HEK293 (cell line): ENCODE data around the gene DIO1.

Experiments
- CTCF ChIA-PET: fragments of 350-600 bp; formaldehyde crosslinking; extraction: SDS; loops from one replicate; lab custom pipeline; 2021; ENCODE audit warnings: antibody characterized with exemption; lab: Yijun Ruan, JAX
- POLR2A ChIA-PET: fragments of 300-600 bp; formaldehyde crosslinking; extraction: SDS; loops from one replicate; lab custom pipeline; 2020; ENCODE audit warnings: antibody characterized with exemption, inconsistent platforms; lab: Yijun Ruan, JAX
- H3K27ac ChIP-seq: fragments of 200-500 bp; sonication (Bioruptor generic); 2 replicates; pipeline ENCODE4 v1.5.1; 2014; ENCODE audit warnings: low read depth, low read length, control low read depth, inconsistent platforms; ENCODE audit errors: extremely low read depth
- H3K36me3 ChIP-seq, 2 experiments: fragments of 200-500 bp in 1 of 2; sonication (Bioruptor generic) in 1 of 2; 1 replicate in 1 of 2; 2 replicates in 1 of 2; pipeline ENCODE4 v1.5.1; 2014 to 2017; ENCODE audit warnings: inconsistent platforms in 2 of 2, low read length in 2 of 2; ENCODE audit not compliant: control insufficient read depth in 2 of 2, insufficient read depth in 1 of 2
- H3K4me1 ChIP-seq: fragments of 200-500 bp; sonication (Bioruptor generic); 2 replicates; pipeline ENCODE4 v1.5.1; 2014; ENCODE audit warnings: mild to moderate bottlenecking, low read length, inconsistent platforms; ENCODE audit not compliant: control insufficient read depth, insufficient read depth
- H3K4me3 ChIP-seq: 2 replicates; pipeline ENCODE4 v1.5.1; 2011; ENCODE audit warnings: low read depth, mild to moderate bottlenecking, control low read depth, low read length, moderate library complexity
- H3K9me3 ChIP-seq: fragments of 200-500 bp; sonication (Bioruptor generic); 2 replicates; pipeline ENCODE4 v1.5.1; 2014; ENCODE audit warnings: low read depth, low read length, inconsistent platforms; ENCODE audit not compliant: control insufficient read depth, insufficient read depth
- INSM2 ChIP-seq: fragments of 450-650 bp; formaldehyde crosslinking; IDR thresholded peaks from 2 replicates; pipeline ENCODE4 v1.5.1; 2016; ENCODE audit warnings: missing biosample characterization, missing genetic modification characterization
- SCRT1 ChIP-seq: fragments of 450-650 bp; formaldehyde crosslinking; IDR thresholded peaks from 2 replicates; pipeline ENCODE4 v1.5.1; 2016; ENCODE audit warnings: missing biosample characterization, missing genetic modification characterization, borderline replicate concordance
- ZFP69B ChIP-seq: fragments of 450-650 bp; formaldehyde crosslinking; IDR thresholded peaks from 2 replicates; pipeline ENCODE4 v1.5.1; 2016; ENCODE audit warnings: missing biosample characterization, missing genetic modification characterization
- ZNF132 ChIP-seq: fragments of 450-650 bp; formaldehyde crosslinking; IDR thresholded peaks from 2 replicates; pipeline ENCODE4 v1.5.1; 2017; ENCODE audit warnings: missing biosample characterization, missing genetic modification characterization, borderline replicate concordance
- ZNF140 ChIP-seq: fragments of 450-650 bp; formaldehyde crosslinking; IDR thresholded peaks from 2 replicates; pipeline ENCODE4 v1.5.1; 2016; ENCODE audit warnings: missing biosample characterization, missing genetic modification characterization
- ZNF174 ChIP-seq: fragments of 450-650 bp; formaldehyde crosslinking; IDR thresholded peaks from 2 replicates; pipeline ENCODE4 v1.5.0; 2017; ENCODE audit warnings: missing biosample characterization, mild to moderate bottlenecking, missing genetic modification characterization
- ZNF274 ChIP-seq, 2 experiments: fragments of 200-500 bp in 1 of 2; fragments of 450-650 bp in 1 of 2; sonication (Bioruptor generic) in 1 of 2; formaldehyde crosslinking in 1 of 2; IDR thresholded peaks; 2 replicates each; pipeline versions ENCODE4 v1.5.1 to v1.6.1; 2014 to 2016; ENCODE audit warnings: borderline replicate concordance in 1 of 2, inconsistent platforms in 1 of 2, low read length in 1 of 2, missing biosample characterization in 1 of 2, missing genetic modification characterization in 1 of 2
- ZNF398 ChIP-seq: fragments of 450-650 bp; formaldehyde crosslinking; IDR thresholded peaks from 2 replicates; pipeline ENCODE4 v1.5.1; 2017; ENCODE audit warnings: missing biosample characterization, missing genetic modification characterization
- ZNF473 ChIP-seq: fragments of 450-650 bp; formaldehyde crosslinking; IDR thresholded peaks from 2 replicates; pipeline ENCODE4 v1.5.1; 2017; ENCODE audit warnings: missing biosample characterization, missing genetic modification characterization
- ZNF558 ChIP-seq: fragments of 450-650 bp; formaldehyde crosslinking; IDR thresholded peaks from 2 replicates; pipeline ENCODE4 v1.5.1; 2016; ENCODE audit warnings: missing biosample characterization, missing genetic modification characterization
- ZNF571 ChIP-seq: fragments of 450-650 bp; formaldehyde crosslinking; IDR thresholded peaks from 2 replicates; pipeline ENCODE4 v1.5.0; 2017; ENCODE audit warnings: missing biosample characterization, missing genetic modification characterization
- ZSCAN16 ChIP-seq: fragments of 450-650 bp; formaldehyde crosslinking; IDR thresholded peaks from 2 replicates; pipeline ENCODE4 v1.5.1; 2016; ENCODE audit warnings: missing biosample characterization, missing genetic modification characterization
- ZXDB ChIP-seq: fragments of 450-650 bp; formaldehyde crosslinking; IDR thresholded peaks from 2 replicates; pipeline ENCODE4 v1.5.1; 2016; ENCODE audit warnings: missing biosample characterization, missing genetic modification characterization
- TF ChIP-seq, protein P1 (sequence below): fragments of 450-650 bp; formaldehyde crosslinking; IDR thresholded peaks from 2 replicates; pipeline ENCODE4 v1.5.1; 2016; ENCODE audit warnings: missing biosample characterization, missing genetic modification characterization

DIO1 gene

DNA sequence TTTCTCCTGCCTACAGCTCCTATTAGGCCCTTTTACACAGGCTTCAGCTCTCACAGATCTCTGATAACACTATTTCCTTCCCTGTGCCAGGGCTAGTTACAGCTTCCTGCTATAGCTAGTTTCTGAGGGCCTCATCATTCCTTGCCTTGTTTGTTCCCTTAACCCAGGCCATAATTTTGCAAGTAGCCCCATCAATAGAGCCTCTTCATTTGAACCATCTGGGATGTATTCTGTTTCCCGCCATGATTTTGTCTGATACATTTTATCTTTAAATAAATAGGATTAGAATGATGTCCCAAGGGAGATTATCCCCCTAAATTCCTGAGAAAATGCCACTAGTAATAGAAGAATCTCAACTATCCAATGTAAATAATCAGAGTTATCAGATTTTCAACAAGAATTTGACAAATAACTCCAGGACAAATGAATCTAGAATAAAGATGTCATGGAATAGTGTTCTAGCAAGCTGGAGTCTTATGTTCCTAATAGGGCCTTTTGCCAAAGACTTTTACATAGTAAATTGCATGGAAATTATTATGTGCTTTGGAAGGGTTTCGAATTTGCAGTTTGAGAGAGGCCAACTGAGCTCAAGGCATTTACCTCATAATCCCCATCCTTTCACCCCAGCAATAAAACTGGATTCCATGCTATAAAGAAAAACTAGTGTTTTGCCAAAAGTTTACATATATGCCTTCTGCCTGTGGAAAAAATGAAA, 35.4 kb downstream of the DIO1 start (continued):
- TF ChIP-seq, protein P1, sequence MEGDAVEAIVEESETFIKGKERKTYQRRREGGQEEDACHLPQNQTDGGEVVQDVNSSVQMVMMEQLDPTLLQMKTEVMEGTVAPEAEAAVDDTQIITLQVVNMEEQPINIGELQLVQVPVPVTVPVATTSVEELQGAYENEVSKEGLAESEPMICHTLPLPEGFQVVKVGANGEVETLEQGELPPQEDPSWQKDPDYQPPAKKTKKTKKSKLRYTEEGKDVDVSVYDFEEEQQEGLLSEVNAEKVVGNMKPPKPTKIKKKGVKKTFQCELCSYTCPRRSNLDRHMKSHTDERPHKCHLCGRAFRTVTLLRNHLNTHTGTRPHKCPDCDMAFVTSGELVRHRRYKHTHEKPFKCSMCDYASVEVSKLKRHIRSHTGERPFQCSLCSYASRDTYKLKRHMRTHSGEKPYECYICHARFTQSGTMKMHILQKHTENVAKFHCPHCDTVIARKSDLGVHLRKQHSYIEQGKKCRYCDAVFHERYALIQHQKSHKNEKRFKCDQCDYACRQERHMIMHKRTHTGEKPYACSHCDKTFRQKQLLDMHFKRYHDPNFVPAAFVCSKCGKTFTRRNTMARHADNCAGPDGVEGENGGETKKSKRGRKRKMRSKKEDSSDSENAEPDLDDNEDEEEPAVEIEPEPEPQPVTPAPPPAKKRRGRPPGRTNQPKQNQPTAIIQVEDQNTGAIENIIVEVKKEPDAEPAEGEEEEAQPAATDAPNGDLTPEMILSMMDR (tag by site-specific recombination) = no peak
- TF ChIP-seq ZNF571 (tag by site-specific recombination) (no peak), ZSCAN16 (tag by site-specific recombination) (no peak), ZXDB (tag by site-specific recombination) (no peak), ZNF473 (no peak), INSM2 (tag by site-specific recombination) (no peak), ZNF398 (tag by site-specific recombination) (no peak), SCRT1 (tag by site-specific recombination) (no peak), ZFP69B (tag by site-specific recombination) (no peak), ZNF132 (tag by site-specific recombination) (no peak)

GRCh38 chr1:53930932-53931331, 36.9 kb downstream of the DIO1 start:
- ChIA-PET CTCF (interaction anchor here (1.1 kb wide), 1 partner anchor 19 kb away, joined by 4 read pairs; no protein-coding TSS in a partner anchor), POLR2A (interaction anchor here (0.7 kb wide), 1 partner anchor 14 kb away, joined by 3 read pairs; the partner anchor contains the start of gene IFT25)
- no peaks in the 10 kb centered on the region for H3K4me1 ChIP-seq
- H3K27ac ChIP-seq = no peak overlapping the region
- H3K36me3 ChIP-seq = peaks cover 10 to 56% of the 10 kb centered on the region in 2 experiments
- H3K4me3 ChIP-seq = no peak overlapping the region
- H3K9me3 ChIP-seq = no peaks in the 10 kb centered on the region
- TF ChIP-seq ZNF274 (IDR thresholded peaks at IDR 0.05; ENCODE audit: low read length) = no peak
- TF ChIP-seq ZNF274 (tag by site-specific recombination; IDR thresholded peaks at IDR 0.05; ENCODE audit: borderline replicate concordance) = no peak
- TF ChIP-seq ZNF140 = peak; percentile 83

GRCh38 chr1:53931523-53931922, 37.5 kb downstream of the DIO1 start:
- no peaks in the 10 kb centered on the region for H3K4me1 ChIP-seq
- POLR2A ChIA-PET = interaction anchor here (0.7 kb wide), 1 partner anchor 14 kb away, joined by 3 read pairs; the partner anchor contains the start of gene IFT25
- no peak overlapping the region for H3K4me3 ChIP-seq
- no peak for TF ChIP-seq ZNF174 (tag by site-specific recombination)
- TF ChIP-seq ZNF558 = peak; percentile 90
- TF ChIP-seq, all 188 proteins: peak for 1
- CTCF ChIA-PET = interaction anchor here (0.6 to 1.1 kb wide), 3 partner anchors 18 to 82 kb away, joined by 3 to 9 read pairs (median 4); no protein-coding TSS in a partner anchor
- Histone ChIP-seq H3K27ac (no peak overlapping the region), H3K36me3 (peaks cover 7 to 62% of the 10 kb centered on the region in 2 experiments), H3K9me3 (no peaks in the 10 kb centered on the region)
